Tibial nerve (tissue), 4 donors: ENCODE measurements around the gene PTPRM.

Experiments used
- EP300 ChIP-seq, 2 donors: sonication (generic); formaldehyde crosslinking; IDR thresholded peaks; one replicate each; pipeline ENCODE4 v1.6.1; 2017; ENCODE audit warnings: antibody characterized with exemption in 2 of 2, mild to moderate bottlenecking in 1 of 2
- POLR2A ChIP-seq, 2 donors: fragments of 450-650 bp; IDR thresholded peaks; one replicate each; pipeline ENCODE4 v1.6.1; 2017; ENCODE audit warnings: antibody characterized with exemption in 2 of 2, mild to moderate bottlenecking in 2 of 2, moderate library complexity in 2 of 2
- TF ChIP-seq, protein P1 (sequence below), 5 experiments: fragments of 200-600 bp in 3 of 5; fragments of 450-650 bp in 2 of 5; sonication (generic) in 3 of 5; IDR thresholded peaks; one replicate each; pipeline ENCODE4 v1.5.1; 2016 to 2019; ENCODE audit warnings: antibody characterized with exemption in 5 of 5, mild to moderate bottlenecking in 3 of 5, moderate library complexity in 2 of 5

DNA sequence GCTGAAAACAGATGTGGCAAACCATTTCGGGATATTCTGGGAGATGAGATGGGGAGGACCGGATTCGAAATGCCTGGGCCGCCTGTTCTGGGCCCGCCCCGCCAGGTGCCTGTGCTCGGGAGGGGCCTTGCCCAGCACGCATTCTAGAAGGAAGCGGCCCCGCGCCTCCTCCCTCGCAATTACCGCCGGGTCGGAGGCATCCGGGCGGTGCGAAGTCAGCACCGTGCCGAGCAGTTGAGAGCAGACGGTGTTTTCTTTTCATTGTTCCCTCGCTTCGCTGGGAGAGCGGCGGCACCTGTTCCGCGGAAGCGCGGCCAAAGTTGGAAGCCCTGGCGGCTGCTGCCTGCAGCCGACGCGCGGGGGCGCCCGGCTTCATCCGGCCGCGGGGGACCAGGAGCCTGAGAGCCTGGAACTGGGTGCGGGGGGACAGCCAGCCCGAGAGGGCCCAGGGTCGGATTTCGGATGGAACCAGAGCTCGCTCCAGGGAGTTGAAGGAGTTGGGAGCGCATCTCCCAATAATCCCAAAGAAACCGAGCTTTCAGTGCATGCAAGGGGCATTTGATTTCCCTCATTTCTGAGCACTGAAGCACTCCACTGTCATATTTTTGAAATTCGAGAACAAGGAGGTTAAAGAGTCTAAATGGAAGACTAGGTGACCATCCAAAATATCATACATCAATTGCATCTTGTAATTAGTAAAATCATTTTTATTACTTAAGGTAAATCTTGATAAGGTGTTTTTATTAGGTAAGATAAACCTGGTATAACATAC is 800.3 kb downstream of the PTPRM start:
- TF ChIP-seq, protein P1, sequence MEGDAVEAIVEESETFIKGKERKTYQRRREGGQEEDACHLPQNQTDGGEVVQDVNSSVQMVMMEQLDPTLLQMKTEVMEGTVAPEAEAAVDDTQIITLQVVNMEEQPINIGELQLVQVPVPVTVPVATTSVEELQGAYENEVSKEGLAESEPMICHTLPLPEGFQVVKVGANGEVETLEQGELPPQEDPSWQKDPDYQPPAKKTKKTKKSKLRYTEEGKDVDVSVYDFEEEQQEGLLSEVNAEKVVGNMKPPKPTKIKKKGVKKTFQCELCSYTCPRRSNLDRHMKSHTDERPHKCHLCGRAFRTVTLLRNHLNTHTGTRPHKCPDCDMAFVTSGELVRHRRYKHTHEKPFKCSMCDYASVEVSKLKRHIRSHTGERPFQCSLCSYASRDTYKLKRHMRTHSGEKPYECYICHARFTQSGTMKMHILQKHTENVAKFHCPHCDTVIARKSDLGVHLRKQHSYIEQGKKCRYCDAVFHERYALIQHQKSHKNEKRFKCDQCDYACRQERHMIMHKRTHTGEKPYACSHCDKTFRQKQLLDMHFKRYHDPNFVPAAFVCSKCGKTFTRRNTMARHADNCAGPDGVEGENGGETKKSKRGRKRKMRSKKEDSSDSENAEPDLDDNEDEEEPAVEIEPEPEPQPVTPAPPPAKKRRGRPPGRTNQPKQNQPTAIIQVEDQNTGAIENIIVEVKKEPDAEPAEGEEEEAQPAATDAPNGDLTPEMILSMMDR (IDR thresholded peaks at IDR 0.05): peak; percentile 41 to 74 (median 63)
- TF ChIP-seq EP300 (IDR thresholded peaks at IDR 0.05) (no peak), POLR2A (IDR thresholded peaks at IDR 0.05) (no peak)
